IPS DF 19.7 (cell line): ENCODE measurements around the gene DIO3.

ENCODE experiments used
- DNase-seq: peaks from one replicate; pipeline ENCODE4 v3.0.0-alpha.2; 2013; ENCODE audit warnings: low read depth, low spot score

The DIO3 gene

DNA sequence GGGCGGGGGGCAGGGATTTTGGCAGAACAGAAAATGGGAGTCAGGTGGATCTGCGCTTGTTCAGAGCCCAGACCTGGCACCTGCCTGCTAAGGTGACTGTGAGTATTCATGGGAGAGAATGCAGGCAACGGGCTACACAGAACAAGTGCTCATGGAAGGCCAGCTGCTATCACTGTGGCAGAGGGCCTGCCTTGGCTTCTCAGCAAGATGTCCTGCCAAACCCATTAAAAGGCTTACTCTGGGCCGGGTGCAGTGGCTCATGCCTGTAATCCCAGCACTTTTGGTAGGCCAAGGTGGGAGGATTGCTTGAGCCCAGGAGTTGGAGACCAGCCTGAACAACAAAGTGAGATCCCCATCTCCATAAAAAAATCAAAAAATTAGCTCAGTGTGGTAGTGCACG lies 21.0 kb downstream of the DIO3 start:
- DNase-seq: no peak

DNA sequence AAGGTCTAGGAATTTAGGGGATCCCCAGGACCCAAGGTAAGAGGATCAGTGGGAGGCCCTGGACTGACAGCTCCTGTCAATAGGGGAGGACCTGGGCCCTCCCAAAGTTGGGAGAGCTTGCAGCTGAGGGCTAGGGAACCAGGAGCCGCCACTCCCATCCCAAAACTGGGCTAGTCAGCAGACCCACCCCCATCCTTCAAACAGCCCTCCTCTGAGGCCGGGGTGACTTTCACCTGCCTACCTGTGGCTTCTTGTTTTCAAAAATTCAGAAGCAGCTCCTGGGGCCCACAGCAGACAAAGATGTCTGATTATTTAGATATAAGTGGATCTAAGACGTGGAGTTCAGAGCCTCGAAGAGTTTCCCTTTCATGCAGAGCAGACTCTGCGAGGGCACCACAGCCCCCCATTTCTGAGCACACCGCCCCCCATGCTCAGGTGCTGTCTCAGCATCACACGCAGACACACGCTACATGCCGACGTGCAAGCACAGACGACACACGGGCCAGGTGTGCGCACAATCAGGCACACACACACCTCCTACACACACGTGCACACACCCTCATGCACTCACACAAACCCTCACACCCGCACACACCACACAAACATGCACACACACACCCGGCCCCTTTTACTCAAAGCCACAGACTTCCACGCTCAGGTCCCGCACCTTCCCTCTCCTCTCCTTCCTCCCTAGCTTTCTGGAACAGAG lies 21.9 kb downstream of the DIO3 start:
- no peak for DNase-seq

DNA sequence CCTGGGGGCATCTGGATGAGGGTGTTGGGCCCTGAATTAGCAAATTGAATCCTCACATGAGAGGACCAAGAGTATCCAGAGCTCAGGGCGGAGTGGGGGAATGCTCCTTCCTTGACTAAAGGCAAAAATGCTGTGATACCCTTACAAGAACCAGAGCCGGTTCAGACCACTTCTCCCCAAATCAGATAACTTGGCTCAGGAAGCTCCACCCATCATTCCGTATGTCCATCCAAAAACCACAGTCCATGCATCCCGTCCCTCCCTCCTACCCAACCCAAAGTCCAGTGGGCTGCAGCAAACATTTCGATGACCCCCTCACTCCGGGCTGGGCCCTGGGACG lies 22.4 kb downstream of the DIO3 start:
- no peak for DNase-seq

DNA sequence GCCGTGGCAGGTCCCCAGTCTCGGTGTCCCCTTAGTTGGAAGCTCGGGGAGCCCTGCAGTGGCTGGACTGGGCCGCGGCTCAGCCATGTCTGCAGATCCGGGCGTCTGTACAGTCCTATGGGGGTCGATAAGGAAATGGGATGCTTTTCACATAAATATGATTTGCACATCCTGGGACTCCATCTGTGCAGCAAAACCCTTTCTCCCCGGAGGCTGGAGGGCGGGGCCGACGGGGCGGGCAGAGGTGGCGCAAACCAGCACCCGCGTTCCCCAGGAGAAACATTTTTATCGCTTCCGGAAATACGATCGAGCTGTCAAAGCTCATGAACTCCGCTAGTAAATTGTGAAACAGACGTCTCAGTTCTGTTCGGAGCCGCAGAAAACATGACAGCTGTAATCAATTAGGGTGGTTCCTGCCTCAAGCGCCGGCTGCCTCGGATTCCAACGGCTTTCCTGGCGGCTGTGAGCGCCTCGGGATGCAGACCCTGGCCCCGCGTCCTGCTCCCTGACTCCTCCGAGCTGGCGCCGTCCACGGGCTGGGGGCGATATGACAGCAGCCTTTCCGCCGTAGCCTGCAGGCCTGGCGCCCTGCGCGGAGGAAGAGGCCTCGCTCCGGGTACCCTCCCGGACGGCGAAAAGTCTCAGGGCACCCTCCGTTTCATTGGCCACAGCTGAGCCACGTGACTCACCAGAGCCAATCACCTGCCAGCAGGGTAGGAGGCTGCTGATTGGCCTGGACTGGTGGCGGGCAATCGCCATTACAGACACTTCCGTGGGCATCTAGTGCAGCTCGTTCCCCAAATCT lies 23.0 kb downstream of the DIO3 start:
- no peak for DNase-seq

DNA sequence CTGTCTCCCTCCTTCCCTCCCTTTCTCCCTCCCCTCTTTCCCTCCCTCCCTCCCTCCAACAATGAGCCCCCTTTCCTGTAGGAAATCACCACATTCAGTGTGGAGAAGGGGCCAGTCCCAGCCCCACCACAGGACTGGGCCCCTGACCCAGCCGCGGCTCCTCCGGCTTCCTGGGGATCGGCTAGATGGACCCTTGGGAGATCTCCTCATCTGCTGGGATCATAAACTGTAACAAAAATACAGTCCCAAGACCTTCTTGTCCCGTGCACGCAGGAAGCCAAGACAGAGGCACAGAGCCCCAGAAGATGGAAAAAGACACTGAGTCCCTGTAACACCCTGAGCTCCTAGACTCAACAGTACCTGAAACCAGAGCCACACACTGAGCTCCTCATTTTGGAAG lies 23.9 kb downstream of the DIO3 start:
- DNase-seq: no peak

DNA sequence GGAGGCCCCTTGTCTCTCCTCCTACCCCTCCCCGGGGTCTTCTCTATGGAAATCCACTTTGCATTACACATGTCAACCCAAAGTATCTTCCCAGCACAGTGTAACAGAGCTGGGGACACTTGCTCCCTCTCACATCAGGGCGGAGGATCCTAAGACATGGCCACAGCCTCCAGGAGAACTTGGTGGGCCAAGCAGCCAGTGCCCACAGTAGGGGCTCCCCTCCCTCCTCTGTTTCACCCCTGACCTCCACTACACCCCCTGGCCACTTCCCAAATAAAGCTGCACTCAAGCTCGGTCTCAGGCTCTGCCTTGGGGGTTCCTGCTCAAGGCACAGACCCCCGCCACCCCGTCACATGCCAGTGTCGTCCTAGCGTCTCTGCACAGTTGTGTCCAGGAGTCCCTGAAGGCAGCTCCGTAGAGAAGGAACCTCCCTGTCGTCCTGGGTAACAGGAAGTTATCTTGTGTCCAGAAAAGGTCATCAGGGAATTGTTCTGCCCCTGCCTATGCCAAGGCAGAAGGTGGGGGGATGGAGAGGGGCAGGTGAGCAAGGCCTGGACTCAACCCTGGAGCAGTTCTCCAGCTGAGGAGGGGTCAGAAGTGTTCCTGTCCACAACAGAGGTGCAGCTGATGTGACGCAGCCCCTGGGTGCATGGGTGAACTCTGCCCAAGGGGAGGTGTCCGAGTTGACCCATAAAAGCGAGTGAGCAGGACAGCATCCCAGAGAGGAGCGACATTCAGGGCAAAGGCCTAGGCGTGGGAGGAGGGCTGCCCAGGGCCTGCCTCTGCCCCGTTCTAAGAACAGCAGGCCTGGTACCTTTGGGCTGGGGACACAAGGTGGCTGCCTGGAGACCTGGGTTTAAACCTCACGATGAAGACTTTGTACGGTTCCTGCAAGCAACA lies 25.5 kb downstream of the DIO3 start:
- no peak for DNase-seq

DNA sequence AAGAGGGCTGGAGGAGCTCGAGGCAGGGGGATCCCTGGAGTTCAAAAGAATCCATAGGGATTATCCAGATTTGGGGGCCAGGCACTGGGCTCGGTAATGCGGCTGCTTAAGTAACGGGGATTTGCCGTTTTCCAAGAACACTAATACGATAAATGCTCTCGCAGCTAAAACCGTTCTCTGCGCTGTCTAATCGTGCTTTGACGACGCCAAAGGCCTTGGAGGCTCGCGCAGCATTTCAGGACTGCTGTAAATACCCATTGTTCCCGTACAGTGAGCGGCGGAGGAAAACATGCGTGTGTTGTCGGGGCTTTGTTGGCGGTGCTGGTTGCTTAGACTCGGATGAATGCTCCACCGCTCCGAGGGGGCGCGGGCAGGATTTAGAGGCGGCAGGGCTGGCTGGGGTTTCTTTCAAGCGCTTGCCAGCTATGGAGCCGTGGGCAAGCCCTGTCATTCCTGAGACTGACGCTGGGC lies 26.2 kb downstream of the DIO3 start:
- DNase-seq: no peak

DNA sequence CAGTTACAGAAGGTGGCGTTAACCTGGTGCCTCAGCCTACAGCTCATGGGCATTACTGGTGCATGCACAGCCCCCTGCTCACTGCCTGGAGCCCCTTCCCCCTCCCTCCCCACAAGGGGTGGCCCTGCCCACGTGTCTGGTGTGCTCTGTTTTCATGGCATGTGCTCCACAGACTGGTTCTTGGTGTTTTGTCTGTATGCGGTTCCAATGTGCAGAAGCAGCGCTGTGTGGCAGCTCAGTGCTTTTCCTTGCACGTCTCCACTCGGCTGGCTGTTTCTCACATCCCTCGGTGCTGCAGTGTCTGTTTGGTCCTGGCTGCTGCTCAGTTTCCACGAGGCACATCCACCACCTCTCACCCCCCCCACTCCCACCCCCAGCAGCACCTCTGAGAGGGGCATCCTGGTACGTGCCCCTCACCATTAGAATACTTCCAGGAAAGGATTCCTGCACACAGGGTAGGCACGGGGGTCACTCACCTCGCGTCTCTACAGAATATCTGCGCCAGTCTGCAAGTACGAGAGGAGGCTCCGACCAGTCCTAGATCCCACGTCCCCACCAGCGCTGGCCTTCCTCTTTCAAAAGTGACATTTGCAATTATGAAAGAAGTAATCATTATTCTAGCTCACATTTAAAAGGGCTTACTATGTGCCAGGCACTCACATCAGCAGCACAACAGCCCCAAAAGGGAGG lies 27.1 kb downstream of the DIO3 start:
- no peak for DNase-seq

DNA sequence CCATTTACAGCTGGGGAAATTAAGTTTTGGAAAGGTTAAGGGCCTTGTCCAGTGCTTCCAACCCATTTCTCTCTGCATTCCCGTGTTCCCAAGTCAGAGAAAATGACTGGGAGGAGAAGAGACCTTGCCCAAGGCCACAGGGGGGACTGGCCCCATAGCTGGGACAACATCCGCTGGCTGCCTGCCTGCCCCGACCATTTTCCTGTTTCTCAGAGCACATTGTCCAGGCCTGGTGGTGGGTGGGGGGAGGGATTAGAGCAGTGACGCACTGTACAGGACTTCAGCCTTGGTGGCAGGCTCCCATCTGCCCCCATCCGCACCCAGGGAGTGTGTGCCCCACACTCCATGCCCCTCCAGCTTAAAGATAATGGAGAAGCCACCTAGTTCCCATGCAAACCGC lies 27.7 kb downstream of the DIO3 start:
- no peak for DNase-seq

DNA sequence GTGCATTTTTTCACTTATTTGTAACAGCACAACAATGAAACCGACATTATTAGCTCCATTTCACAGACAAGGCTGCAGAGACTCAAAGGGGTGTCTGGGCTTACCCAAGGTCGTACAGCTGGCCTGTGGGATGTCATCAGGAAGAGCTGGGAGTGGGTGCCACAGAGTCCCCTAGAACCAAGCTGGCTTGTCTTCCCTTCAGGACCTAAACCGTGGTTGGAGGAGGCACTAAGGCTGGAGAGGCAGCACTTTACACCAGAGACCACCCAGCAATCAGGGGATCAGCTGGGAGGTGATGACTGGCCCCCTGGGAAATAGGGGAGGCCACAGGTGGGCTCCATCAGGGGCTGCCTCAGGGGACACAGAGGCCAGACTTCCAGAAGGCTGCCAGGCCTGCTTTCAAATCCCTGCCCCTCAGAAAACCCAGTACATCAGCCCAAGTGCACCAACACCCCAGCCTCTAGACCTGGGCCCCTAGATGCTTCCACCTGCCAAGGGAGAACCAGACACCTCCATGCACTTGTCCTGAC lies 28.3 kb downstream of the DIO3 start:
- DNase-seq: no peak

DNA sequence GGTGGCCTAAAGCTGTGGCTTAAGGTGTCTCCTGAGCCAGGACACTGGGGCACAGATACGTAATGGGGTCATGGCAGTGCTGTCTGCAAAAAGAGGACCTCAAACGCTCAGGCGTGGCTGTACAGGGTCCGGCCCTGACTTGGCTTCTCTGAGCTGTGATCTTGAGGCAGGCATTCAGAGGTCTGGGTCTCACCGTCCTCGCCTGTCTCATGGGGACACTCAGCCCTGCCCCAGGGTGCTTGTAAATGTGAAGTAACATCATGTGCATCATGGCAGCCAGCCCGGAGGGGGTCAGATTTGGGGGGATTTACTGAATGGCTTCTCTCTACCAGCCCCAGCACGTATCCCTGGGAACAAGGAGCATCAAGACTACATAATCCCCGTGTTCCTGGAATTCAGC lies 28.8 kb downstream of the DIO3 start:
- DNase-seq: no peak

DNA sequence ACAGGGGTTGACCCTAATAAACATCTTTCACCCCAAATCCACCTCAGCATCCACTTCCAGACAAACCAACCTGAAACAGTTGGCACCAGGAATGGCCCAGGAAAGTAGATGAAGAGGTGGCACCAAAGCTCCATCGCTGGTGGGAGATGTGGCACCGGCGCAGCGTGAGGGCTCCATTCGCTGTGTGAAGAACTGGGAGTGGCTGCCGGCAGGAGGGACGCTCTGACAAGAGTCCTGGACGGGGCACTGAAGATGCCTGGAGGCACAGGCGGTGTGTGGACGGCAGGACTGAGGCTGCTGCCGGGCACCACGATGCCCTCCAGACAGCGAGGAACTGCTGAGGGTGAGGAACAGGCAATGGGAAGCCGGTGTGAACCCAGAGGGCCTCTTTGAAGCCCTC lies 29.3 kb downstream of the DIO3 start:
- DNase-seq: no peak

DNA sequence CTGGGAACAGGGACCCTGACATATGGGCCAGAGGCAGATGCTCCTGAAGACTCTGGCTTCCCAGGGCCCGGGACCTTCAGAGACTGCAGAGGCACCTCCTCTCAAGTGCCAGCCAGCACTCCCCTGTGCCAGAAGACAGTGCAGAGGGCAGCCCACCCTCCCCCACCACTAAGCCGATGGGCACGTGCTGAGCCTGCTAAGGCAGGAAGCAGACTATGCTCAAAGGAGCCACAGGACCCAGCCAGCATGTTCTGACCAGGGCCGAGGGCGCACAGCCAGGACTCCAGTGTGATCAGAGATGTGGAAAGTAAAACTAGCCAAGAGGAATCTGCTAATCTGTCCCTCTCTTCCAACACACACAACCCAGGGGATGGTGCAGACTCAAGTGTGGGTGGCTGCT lies 29.8 kb downstream of the DIO3 start:
- no peak for DNase-seq

DNA sequence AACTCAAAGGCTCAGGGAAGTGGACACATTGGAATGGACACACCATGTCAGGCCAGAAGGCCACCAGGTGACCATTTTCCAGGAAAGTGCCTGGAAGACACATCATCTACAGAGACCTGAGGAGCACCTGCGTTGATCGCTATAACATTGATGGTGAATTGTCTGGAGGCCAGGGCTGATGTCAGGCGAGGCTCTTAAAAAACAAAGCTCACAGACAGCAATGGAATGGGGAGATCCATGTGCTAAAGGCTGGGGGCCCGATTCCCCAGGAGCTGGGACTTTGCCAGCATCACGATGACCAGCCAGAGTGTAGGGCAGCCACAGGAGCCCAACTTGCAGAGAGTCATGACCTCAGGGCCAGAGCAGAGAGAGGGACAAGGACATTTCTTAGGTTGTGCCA lies 30.3 kb downstream of the DIO3 start:
- no peak for DNase-seq

DNA sequence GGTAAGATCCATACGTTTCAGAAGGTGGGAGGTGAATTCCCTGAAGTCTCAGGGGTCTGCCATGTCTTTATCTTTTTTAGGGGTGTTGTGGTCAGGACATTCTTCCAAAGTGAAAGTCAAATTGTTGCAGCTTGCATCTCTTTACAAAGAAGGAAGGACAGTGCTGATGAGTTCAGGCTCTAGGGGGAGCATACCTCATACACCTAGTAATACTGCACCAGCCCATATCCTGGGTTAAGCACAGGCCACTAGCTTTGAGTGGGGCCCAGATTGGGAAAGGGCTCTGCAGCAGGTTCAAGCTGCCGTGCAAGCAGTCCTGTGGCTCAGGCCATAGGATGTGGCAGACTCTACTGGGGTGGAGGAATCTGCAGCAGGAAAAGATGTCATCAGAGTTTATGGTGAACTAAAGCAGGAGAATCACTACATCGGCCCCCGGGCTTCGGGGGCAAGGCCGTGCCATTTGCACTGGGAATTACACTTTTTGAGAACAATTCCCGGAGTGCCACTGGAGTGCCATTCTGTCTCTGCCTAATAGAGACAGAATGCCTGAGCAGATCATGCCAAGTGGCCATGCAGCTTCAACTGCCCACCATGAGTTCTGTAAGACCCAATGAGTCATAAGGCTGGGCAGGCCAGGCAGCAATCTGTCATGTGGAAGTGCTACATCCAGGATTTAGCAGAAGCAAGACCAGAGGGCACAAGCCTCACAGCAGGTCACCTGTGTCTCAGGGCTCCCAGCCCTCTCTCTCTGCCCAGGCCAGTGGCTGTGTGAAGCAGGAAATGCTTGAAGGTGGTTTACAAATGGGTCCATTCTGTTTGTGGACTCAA lies 32.3 kb downstream of the DIO3 start:
- no peak for DNase-seq

DNA sequence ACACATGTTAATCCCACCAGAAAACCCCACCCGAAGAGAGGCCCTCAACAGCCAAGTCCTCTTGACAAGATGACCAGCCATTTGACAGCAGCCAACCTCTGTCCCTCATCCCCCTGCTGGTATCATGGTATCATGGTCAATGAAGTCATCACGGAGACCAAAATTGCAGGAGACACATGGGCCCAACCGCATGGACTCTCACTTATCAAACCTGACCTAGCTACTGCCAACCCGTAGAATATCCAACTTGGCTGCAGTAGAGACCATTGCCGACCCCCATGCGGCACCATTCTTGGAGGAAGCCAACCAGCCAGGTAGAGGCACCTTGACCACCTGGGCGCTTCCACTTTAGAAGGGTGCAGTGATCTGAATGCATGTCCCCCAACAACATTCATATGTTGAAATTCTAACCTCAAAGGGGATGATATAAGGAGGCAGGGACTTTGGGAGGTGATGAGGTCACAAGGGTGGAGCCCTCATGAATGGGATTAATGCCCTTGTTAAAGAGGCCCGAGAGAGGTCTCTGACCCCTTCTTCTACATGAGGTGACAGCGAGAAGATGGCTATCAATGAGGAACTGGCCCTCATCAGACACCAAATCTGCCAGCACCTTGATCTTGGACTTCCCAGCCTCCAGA lies 33.3 kb downstream of the DIO3 start:
- DNase-seq: no peak

DNA sequence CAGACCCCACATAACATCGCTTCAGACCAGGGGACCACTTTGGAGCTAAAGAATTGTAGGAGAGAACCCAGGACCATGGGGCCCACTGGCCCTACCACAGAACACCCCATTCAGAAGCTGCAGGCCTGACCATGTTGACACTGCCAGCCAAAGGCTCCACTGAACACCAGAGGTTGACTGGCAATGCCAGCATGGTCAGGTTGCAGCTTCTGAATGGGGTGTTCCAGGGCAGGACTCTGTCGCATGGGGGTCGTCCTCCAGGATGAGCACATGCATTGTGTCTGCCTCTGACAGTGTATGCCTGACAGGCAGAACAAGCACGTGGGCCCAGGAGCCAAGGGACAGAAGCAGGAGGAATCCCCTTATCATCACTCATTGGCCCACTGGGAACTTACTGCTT lies 34.1 kb downstream of the DIO3 start:
- no peak for DNase-seq

DNA sequence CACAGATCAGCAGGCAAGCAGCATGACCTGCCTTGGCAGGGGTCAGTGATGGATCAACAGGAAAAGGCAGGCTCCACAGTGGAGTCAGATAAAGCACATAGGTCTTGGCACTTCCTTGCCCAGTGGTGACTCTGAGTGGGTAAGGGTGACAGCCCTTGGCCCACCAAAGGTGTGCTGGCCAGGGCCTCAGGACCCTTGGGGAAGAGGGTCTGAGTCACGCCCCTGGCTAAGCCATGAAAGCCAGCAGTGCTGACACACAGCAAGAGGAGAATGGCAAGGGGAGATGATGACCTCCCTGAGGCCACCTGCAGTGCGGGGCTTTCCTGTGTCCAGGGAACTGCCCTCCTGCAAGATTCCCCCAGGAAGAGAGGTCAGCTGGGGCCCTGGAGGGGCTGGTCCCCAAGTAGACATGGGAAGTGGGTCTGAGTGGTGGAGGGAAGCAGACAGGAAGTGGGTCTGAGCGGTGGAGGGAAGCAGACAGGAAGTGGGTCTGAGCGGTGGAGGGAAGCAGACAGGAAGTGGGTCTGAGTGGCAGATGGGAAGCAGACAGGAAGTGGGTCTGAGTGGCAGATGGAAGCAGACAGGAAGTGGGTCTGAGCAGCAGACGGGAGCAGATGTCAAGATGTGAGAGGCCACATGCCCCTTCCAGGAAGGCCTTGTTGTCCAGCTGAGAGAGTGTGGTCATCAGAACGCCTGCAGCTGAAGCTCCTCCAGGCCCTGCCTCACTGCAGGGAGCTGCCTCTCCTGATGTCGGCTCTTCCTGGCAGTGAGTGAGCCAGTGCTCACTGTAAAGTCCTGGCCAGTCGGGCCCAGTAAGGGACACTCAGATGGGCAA lies 34.8 kb downstream of the DIO3 start:
- DNase-seq: no peak

DNA sequence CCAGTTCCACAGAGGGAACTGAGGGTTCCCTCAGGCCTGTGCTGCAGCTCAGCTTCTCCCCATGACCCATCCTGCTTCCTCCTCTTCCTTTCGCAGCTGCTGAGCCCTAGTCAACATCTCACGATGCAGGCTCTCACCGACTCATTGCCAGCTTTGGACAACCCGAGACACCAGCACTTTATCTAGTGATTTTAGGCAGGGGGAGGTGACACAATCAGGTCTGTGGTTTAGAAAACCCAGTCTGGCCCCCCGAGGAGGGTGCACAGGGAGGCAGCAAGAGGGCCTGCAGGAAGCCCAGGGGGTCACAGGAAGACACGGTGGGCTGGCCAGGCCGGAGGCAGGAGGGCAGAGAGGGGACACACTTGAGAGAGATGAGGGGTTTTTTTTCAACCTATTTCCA lies 35.4 kb downstream of the DIO3 start:
- no peak for DNase-seq
